GM12875 (cell line): ENCODE data around the gene SPIN3.

Source experiments
- H3K4me3 ChIP-seq: one replicate; pipeline ENCODE4 v1.5.1; 2011; ENCODE audit warnings: low read depth, low read length, control low read depth
- TF ChIP-seq, protein P1 (sequence below): IDR thresholded peaks from 2 replicates; pipeline ENCODE4 v1.5.1; 2011; ENCODE audit warnings: low read depth, mild to moderate bottlenecking, control low read depth, inconsistent platforms, low read length, moderate library complexity, borderline replicate concordance; ENCODE audit not compliant: insufficient read depth

SPIN3 gene

GRCh38 chrX:56943264-56943663 is 52.1 kb downstream of the SPIN3 start:
- TF ChIP-seq, protein P1, sequence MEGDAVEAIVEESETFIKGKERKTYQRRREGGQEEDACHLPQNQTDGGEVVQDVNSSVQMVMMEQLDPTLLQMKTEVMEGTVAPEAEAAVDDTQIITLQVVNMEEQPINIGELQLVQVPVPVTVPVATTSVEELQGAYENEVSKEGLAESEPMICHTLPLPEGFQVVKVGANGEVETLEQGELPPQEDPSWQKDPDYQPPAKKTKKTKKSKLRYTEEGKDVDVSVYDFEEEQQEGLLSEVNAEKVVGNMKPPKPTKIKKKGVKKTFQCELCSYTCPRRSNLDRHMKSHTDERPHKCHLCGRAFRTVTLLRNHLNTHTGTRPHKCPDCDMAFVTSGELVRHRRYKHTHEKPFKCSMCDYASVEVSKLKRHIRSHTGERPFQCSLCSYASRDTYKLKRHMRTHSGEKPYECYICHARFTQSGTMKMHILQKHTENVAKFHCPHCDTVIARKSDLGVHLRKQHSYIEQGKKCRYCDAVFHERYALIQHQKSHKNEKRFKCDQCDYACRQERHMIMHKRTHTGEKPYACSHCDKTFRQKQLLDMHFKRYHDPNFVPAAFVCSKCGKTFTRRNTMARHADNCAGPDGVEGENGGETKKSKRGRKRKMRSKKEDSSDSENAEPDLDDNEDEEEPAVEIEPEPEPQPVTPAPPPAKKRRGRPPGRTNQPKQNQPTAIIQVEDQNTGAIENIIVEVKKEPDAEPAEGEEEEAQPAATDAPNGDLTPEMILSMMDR, result no peak
- no peak overlapping the region for H3K4me3 ChIP-seq
